ENCODE results near the gene PLXNB2.

- TF ChIP-seq, protein P1, sequence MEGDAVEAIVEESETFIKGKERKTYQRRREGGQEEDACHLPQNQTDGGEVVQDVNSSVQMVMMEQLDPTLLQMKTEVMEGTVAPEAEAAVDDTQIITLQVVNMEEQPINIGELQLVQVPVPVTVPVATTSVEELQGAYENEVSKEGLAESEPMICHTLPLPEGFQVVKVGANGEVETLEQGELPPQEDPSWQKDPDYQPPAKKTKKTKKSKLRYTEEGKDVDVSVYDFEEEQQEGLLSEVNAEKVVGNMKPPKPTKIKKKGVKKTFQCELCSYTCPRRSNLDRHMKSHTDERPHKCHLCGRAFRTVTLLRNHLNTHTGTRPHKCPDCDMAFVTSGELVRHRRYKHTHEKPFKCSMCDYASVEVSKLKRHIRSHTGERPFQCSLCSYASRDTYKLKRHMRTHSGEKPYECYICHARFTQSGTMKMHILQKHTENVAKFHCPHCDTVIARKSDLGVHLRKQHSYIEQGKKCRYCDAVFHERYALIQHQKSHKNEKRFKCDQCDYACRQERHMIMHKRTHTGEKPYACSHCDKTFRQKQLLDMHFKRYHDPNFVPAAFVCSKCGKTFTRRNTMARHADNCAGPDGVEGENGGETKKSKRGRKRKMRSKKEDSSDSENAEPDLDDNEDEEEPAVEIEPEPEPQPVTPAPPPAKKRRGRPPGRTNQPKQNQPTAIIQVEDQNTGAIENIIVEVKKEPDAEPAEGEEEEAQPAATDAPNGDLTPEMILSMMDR (IDR thresholded peaks at IDR 0.05), result no peak
- no peak for TF ChIP-seq POLR2A (IDR thresholded peaks at IDR 0.05)
Measured at GRCh38 chr22:50278956-50279619, 28.4 kb downstream of the PLXNB2 start.

Data from lower leg skin (tissue), 3 donors.